HCT116 (cell line): Measurements from ENCODE around the gene LCE1A.

Experiments
- CBX3 ChIP-seq: IDR thresholded peaks from 2 replicates; pipeline ENCODE4 v1.6.1; 2012; ENCODE audit warnings: low read depth
- ELF1 ChIP-seq: IDR thresholded peaks from 2 replicates; pipeline ENCODE4 v1.6.1; 2012; ENCODE audit warnings: low read depth, borderline replicate concordance
- EZH2 ChIP-seq: fragments of 200-600 bp; sonication (generic); IDR thresholded peaks from 2 replicates; pipeline ENCODE4 v1.6.1; 2017; ENCODE audit warnings: antibody characterized with exemption, mixed run types
- EZH2phosphoT487 ChIP-seq: fragments of 200-600 bp; IDR thresholded peaks from 2 replicates; pipeline ENCODE4 v1.6.1; 2018; ENCODE audit warnings: antibody characterized with exemption, borderline replicate concordance
- FOSL1 ChIP-seq: IDR thresholded peaks from 2 replicates; pipeline ENCODE4 v1.6.1; 2012; ENCODE audit warnings: low read depth
- POLR2A ChIP-seq: IDR thresholded peaks from 2 replicates; pipeline ENCODE4 v1.7.0; 2011; ENCODE audit warnings: borderline replicate concordance; ENCODE audit not compliant: insufficient read depth, insufficient read length; ENCODE audit errors: extremely low read depth
- POLR2AphosphoS5 ChIP-seq: IDR thresholded peaks from 2 replicates; pipeline ENCODE4 v1.6.1; 2011; ENCODE audit warnings: mild to moderate bottlenecking, low read depth, low read length, moderate library complexity
- RAD21 ChIP-seq: IDR thresholded peaks from 2 replicates; pipeline ENCODE4 v1.6.1; 2012; ENCODE audit warnings: low read depth, mild to moderate bottlenecking
- ZNF274 ChIP-seq: fragments of 200-500 bp; sonication (Bioruptor generic); IDR thresholded peaks from 2 replicates; pipeline ENCODE4 v1.6.1; 2014; ENCODE audit warnings: mild to moderate bottlenecking, low read depth, low read length, inconsistent platforms
- TF ChIP-seq, protein P1 (sequence below), 3 experiments: fragments of 200-600 bp in 1 of 3; sonication (generic) in 1 of 3; IDR thresholded peaks in 2 of 3; conservative IDR thresholded peaks in 1 of 3; 2 replicates each; pipeline ENCODE4 v1.5.1; 2012 to 2017; ENCODE audit warnings: low read depth in 2 of 3, low read length in 2 of 3, antibody characterized with exemption in 1 of 3, borderline replicate concordance in 1 of 3, control low read depth in 1 of 3, mild to moderate bottlenecking in 1 of 3, mixed read lengths in 1 of 3, mixed run types in 1 of 3, moderate library complexity in 1 of 3; ENCODE audit not compliant: insufficient read depth in 1 of 3
- TF ChIP-seq, protein P2 (sequence below): IDR thresholded peaks from 2 replicates; pipeline ENCODE4 v1.6.1; 2012; ENCODE audit warnings: low read depth
- TF ChIP-seq, protein P3 (sequence below): IDR thresholded peaks from 2 replicates; pipeline ENCODE4 v1.6.1; 2012

DNA sequence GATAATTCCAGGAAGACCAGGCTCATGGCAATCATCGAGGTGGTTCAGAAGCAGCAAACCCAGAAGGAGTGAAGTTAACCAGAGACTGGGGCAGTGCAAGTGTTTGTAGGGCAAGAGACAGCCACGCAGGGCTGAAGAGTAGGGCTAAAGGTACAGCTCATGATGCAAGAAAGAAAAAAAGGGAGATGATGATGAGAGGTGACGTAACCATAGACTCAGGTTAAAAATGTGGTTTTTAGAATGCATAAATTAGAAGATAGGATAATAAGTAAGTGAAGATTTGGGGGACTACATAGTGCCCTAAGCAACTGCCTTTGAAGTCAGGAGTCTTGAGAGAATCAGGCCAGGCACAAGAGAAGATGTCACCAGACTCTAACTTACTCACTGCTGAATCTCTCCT, 32.9 kb downstream of the LCE1A start:
- TF ChIP-seq, protein P1, sequence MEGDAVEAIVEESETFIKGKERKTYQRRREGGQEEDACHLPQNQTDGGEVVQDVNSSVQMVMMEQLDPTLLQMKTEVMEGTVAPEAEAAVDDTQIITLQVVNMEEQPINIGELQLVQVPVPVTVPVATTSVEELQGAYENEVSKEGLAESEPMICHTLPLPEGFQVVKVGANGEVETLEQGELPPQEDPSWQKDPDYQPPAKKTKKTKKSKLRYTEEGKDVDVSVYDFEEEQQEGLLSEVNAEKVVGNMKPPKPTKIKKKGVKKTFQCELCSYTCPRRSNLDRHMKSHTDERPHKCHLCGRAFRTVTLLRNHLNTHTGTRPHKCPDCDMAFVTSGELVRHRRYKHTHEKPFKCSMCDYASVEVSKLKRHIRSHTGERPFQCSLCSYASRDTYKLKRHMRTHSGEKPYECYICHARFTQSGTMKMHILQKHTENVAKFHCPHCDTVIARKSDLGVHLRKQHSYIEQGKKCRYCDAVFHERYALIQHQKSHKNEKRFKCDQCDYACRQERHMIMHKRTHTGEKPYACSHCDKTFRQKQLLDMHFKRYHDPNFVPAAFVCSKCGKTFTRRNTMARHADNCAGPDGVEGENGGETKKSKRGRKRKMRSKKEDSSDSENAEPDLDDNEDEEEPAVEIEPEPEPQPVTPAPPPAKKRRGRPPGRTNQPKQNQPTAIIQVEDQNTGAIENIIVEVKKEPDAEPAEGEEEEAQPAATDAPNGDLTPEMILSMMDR (IDR thresholded peaks at IDR 0.05 in 2 of 3, conservative IDR thresholded peaks at IDR 0.05 in 1 of 3; ENCODE audit: borderline replicate concordance in 1 of 3, insufficient read depth in 1 of 3, low read depth in 2 of 3, low read length in 2 of 3) = no peak
- no peak for TF ChIP-seq POLR2A
- no peak for TF ChIP-seq EZH2
- TF ChIP-seq, protein P2, sequence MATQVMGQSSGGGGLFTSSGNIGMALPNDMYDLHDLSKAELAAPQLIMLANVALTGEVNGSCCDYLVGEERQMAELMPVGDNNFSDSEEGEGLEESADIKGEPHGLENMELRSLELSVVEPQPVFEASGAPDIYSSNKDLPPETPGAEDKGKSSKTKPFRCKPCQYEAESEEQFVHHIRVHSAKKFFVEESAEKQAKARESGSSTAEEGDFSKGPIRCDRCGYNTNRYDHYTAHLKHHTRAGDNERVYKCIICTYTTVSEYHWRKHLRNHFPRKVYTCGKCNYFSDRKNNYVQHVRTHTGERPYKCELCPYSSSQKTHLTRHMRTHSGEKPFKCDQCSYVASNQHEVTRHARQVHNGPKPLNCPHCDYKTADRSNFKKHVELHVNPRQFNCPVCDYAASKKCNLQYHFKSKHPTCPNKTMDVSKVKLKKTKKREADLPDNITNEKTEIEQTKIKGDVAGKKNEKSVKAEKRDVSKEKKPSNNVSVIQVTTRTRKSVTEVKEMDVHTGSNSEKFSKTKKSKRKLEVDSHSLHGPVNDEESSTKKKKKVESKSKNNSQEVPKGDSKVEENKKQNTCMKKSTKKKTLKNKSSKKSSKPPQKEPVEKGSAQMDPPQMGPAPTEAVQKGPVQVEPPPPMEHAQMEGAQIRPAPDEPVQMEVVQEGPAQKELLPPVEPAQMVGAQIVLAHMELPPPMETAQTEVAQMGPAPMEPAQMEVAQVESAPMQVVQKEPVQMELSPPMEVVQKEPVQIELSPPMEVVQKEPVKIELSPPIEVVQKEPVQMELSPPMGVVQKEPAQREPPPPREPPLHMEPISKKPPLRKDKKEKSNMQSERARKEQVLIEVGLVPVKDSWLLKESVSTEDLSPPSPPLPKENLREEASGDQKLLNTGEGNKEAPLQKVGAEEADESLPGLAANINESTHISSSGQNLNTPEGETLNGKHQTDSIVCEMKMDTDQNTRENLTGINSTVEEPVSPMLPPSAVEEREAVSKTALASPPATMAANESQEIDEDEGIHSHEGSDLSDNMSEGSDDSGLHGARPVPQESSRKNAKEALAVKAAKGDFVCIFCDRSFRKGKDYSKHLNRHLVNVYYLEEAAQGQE = no peak
- no peak for TF ChIP-seq ZNF274
- no peak for TF ChIP-seq FOSL1
- TF ChIP-seq, protein P3, sequence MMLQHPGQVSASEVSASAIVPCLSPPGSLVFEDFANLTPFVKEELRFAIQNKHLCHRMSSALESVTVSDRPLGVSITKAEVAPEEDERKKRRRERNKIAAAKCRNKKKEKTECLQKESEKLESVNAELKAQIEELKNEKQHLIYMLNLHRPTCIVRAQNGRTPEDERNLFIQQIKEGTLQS = no peak
- TF ChIP-seq POLR2AphosphoS5 = no peak
- TF ChIP-seq RAD21 = no peak
- TF ChIP-seq EZH2phosphoT487 = no peak
- TF ChIP-seq CBX3 = no peak
- TF ChIP-seq ELF1 = no peak
